Liver (tissue), 3 donors: ENCODE measurements around the gene ZNF595.
"Not testable (repeated sequence)": the region's sequence is repeated elsewhere in the genome, so short reads cannot be mapped to it uniquely, and the experiment has no call there.

Experiments
- FOXA1 ChIP-seq: IDR thresholded peaks from 2 replicates; pipeline ENCODE4 v1.6.1; 2016; ENCODE audit warnings: antibody characterized with exemption
- GABPA ChIP-seq, 2 donors: IDR thresholded peaks in 1 of 2; conservative IDR thresholded peaks in 1 of 2; 2 replicates each; pipeline ENCODE4 v1.6.1; 2016; ENCODE audit warnings: antibody characterized with exemption in 2 of 2, mild to moderate bottlenecking in 1 of 2, moderate library complexity in 1 of 2
- JUND ChIP-seq, 2 donors: IDR thresholded peaks; 2 replicates each; pipeline ENCODE4 v1.6.1; 2016; ENCODE audit warnings: antibody characterized with exemption in 2 of 2
- RXRA ChIP-seq, 2 donors: IDR thresholded peaks; 2 replicates each; pipeline ENCODE4 v1.6.1; 2017 to 2018; ENCODE audit warnings: antibody characterized with exemption in 2 of 2, mild to moderate bottlenecking in 1 of 2
- YY1 ChIP-seq: IDR thresholded peaks from 2 replicates; pipeline ENCODE4 v1.6.1; 2016; ENCODE audit warnings: antibody characterized with exemption, mild to moderate bottlenecking
- TF ChIP-seq, protein P1 (sequence below): fragments of 150-350 bp; IDR thresholded peaks from 2 replicates; pipeline ENCODE4 v1.5.1; 2017; ENCODE audit warnings: improper control_type of control experiment, low read depth, low read length; ENCODE audit not compliant: missing input control
- TF ChIP-seq, protein P2 (sequence below): IDR thresholded peaks from 2 replicates; pipeline ENCODE4 v1.6.1; 2016; ENCODE audit warnings: antibody characterized with exemption, mild to moderate bottlenecking
- TF ChIP-seq, protein P3 (sequence below): IDR thresholded peaks from 2 replicates; pipeline ENCODE4 v1.6.1; 2016; ENCODE audit warnings: antibody characterized with exemption
- TF ChIP-seq, protein P4 (sequence below): IDR thresholded peaks from 2 replicates; pipeline ENCODE4 v1.6.1; 2016; ENCODE audit warnings: antibody characterized with exemption
- donor health status: healthy.
- donor health status: healthy.

DNA sequence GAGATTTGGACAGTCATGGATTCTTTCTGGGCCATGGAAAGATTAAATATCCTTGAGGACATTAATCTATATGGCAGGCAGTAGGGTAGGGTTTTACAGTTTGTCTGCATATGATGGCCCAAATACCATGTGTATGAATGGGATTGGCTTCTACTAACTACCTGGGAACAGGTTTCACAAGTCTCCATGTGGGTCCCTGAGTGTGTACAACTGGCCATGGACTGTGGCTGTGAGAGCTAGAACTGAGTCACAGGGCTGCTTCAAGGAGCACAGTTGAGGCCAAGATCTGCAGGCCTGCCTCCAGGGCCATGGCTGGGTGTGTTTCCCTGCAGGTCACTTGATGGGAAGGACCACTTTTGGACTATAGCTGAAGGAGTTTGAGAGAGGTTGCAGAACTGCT is 11.6 kb downstream of the ZNF595 start:
- TF ChIP-seq, protein P1, sequence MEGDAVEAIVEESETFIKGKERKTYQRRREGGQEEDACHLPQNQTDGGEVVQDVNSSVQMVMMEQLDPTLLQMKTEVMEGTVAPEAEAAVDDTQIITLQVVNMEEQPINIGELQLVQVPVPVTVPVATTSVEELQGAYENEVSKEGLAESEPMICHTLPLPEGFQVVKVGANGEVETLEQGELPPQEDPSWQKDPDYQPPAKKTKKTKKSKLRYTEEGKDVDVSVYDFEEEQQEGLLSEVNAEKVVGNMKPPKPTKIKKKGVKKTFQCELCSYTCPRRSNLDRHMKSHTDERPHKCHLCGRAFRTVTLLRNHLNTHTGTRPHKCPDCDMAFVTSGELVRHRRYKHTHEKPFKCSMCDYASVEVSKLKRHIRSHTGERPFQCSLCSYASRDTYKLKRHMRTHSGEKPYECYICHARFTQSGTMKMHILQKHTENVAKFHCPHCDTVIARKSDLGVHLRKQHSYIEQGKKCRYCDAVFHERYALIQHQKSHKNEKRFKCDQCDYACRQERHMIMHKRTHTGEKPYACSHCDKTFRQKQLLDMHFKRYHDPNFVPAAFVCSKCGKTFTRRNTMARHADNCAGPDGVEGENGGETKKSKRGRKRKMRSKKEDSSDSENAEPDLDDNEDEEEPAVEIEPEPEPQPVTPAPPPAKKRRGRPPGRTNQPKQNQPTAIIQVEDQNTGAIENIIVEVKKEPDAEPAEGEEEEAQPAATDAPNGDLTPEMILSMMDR: not testable (repeated sequence)
- TF ChIP-seq, protein P2, sequence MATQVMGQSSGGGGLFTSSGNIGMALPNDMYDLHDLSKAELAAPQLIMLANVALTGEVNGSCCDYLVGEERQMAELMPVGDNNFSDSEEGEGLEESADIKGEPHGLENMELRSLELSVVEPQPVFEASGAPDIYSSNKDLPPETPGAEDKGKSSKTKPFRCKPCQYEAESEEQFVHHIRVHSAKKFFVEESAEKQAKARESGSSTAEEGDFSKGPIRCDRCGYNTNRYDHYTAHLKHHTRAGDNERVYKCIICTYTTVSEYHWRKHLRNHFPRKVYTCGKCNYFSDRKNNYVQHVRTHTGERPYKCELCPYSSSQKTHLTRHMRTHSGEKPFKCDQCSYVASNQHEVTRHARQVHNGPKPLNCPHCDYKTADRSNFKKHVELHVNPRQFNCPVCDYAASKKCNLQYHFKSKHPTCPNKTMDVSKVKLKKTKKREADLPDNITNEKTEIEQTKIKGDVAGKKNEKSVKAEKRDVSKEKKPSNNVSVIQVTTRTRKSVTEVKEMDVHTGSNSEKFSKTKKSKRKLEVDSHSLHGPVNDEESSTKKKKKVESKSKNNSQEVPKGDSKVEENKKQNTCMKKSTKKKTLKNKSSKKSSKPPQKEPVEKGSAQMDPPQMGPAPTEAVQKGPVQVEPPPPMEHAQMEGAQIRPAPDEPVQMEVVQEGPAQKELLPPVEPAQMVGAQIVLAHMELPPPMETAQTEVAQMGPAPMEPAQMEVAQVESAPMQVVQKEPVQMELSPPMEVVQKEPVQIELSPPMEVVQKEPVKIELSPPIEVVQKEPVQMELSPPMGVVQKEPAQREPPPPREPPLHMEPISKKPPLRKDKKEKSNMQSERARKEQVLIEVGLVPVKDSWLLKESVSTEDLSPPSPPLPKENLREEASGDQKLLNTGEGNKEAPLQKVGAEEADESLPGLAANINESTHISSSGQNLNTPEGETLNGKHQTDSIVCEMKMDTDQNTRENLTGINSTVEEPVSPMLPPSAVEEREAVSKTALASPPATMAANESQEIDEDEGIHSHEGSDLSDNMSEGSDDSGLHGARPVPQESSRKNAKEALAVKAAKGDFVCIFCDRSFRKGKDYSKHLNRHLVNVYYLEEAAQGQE: not testable (repeated sequence)
- TF ChIP-seq, protein P3, sequence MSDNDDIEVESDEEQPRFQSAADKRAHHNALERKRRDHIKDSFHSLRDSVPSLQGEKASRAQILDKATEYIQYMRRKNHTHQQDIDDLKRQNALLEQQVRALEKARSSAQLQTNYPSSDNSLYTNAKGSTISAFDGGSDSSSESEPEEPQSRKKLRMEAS: not testable (repeated sequence)
- not testable (repeated sequence) for TF ChIP-seq GABPA (IDR thresholded peaks at IDR 0.05 in 1 of 2, conservative IDR thresholded peaks at IDR 0.05 in 1 of 2); FOXA1; RXRA (IDR thresholded peaks at IDR 0.05); JUND (IDR thresholded peaks at IDR 0.05); YY1
- TF ChIP-seq, protein P4, sequence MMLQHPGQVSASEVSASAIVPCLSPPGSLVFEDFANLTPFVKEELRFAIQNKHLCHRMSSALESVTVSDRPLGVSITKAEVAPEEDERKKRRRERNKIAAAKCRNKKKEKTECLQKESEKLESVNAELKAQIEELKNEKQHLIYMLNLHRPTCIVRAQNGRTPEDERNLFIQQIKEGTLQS: not testable (repeated sequence)
